ENCODE measurements around the gene ACSS3.

The ACSS3 gene

DNA sequence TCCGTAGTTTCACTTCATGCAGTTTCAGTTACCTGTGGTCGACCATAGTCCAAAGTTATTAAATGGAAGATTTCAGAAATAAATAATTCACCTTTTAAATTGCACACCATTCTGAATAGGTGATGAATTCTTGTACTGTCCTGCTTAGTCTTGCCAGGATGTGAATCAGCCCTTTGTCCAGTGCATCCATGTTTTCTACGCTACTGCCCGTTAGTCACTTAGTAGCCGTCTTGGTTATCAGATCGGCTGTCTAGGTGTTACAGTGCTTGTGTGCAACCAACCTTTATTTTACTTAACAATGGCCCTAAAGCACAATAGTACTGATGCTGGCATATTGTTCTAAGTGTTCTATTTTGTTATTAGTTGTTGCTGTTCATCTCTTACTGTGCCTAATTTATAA lies 146.7 kb downstream of the ACSS3 start:
- DNase-seq (ENCODE audit: low read depth), result no peak

DNA sequence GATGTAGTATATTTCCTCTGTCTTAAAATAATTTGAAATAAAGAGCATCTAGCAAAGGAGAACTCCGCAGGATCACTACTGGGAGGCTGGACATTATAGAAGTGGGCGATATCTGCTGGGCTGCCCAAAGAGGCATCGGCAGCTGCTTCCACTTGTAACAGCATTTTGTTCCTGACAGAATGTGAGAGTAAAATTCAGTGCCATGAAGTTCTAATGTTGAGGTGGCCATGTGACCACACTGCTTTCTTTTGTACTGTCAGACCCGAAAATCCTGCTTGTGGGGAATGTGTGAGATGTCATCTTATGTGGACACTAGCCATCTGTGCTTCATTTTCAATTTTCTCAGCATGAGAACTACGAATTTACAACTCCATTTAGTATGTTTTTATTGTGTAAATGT lies 151.9 kb downstream of the ACSS3 start:
- no peak for DNase-seq (ENCODE audit: low read depth)

DNA sequence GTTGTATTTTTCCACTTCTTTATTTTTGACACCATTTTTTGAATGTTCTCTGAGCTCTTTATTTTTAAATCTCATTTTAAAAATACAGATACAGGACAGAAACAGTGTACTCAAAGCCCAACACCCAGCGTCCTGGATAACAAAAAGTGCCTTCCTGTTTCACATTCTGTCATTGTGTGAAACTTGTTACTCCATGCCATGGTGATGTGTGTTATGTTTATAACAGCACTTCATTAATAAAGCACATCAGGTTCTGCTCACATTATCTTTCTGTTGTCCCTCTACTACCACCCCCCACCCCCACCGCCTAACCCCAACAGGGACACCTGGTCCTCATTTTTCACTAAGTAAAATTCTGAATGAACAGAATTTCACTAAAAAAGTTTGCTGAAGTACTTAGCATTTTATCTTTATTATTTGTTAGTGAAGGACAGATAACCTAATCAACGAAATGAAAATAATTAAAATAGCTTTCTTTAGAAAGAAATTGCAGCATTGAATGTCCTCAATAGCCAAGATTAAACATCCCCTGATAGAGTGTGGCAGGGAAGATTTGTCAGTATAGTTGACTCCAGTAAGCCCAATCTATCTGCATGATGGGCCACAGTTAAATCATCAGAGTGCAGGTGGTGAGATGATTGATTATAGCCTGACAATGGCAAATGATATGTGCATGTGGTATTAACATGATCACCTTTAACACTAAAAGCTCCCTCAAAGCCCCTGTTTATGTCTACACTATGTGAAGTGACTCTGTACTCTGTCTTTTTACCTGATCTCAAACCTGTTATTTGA lies 153.9 kb downstream of the ACSS3 start:
- no peak for DNase-seq (ENCODE audit: low read depth)

DNA sequence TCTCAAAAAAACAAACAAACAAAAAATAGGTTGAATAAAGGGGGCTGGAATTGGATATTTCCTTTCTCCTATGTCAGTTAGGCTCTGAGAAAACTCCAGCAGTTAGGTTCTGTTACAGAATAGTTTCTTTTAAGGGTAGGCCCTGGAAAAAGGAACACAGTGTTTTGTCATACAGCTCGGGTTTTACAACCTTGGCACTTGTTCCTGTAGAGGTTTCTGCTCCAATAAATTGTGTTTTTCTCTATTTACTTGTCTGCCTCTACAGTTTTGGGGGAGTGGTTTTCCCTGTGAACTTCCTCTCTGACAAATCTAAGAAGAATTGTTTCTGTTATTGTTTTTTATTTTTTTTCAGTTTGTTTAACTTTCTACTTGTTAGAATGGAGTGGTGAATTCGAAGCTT lies 167.6 kb downstream of the ACSS3 start:
- no peak for DNase-seq (ENCODE audit: low read depth)

GRCh38 chr12:81245907-81246570 lies 168.2 kb downstream of the ACSS3 start:
- no peak for DNase-seq (ENCODE audit: low read depth)

- DNase-seq (ENCODE audit: low read depth), result no peak
Observed at GRCh38 chr12:81249976-81250375, 172.1 kb downstream of the ACSS3 start.

- DNase-seq (ENCODE audit: low read depth), result no peak
Observed at GRCh38 chr12:81252228-81252627, 174.3 kb downstream of the ACSS3 start.

DNA sequence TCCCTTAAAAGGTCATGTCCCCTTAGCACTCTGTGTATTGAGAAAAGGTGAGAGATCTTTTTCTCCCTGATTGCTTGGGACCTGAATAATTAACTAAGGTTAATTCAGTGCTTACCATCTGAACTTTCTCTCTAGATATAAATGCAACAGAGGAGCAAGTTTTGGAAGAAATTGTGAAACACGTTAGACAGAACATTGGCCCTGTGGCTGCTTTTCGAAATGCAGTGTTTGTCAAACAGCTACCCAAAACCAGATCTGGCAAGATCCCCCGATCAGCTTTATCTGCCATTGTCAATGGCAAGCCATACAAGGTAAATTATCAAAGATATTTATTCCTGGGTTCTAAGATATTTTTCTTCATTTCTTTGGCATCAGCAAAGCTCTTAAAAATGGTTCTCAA lies 175.5 kb downstream of the ACSS3 start:
- no peak for DNase-seq (ENCODE audit: low read depth)

GRCh38 chr12:81255456-81255855 lies 177.6 kb downstream of the ACSS3 start:
- DNase-seq (ENCODE audit: low read depth), result no peak

GRCh38 chr12:81255947-81256346 lies 178.1 kb downstream of the ACSS3 start:
- DNase-seq (ENCODE audit: low read depth), result no peak

DNA sequence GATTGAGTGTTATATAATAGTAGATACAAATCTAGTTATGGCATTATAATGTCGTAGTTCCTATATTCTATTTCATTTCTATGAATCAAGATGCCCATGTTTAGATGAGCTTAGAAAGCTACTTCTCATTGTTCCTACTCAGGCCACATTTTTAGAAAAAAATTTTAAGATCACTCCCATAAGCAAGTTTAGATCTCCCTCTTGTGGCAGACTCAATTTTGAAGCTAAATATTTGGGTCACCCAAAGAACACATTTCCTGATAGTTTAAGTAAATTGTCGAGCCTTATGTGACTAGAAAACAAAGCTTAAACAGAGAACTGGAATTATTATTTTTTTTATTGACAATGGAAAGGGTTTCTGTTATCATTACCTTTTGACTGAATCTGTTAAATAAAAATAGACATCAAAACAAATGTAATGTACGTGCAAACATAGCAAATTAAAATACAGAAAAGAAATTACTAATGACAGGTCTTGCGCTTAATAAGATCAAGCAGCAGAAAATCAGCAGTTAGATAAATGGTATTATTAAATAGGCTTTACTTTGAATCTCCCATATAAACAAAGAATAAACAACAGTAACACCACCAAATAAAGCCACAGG lies 180.2 kb downstream of the ACSS3 start:
- DNase-seq (ENCODE audit: low read depth), result no peak

- no peak for DNase-seq (ENCODE audit: low read depth)
Observed at GRCh38 chr12:81259360-81259759, 181.5 kb downstream of the ACSS3 start.

DNA sequence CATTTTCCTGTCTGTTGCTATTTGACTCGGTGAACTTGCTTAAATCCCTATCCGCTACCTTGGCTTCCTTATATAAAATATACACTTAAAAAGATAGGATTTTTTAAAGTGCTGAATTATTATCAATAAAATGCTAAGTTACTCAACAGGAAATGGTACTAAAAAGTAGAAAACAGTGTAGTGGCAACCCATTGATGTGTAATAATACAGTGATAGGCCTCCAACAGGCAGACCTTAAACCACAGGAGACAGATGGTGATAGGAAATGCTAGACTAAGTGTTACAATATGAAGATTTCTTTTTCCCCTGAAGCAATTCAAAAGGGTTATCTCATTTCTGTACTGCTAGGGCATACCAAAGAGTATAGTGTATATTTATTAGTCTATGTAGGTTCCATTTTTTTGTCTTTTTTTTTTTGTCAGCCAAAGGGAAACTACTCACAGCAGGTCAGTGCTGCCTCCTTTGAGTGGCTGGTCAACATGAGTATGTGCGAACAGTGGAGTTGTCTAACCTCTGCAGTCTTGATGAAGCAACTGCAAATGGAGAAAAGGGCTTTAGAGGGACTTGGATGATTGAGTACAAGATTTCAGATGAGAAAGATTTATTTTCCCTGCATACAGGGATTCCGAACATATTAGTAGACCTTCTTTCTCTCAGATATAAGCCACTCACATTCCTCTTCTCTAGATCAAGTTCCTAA lies 183.8 kb downstream of the ACSS3 start:
- no peak for DNase-seq (ENCODE audit: low read depth)

DNA sequence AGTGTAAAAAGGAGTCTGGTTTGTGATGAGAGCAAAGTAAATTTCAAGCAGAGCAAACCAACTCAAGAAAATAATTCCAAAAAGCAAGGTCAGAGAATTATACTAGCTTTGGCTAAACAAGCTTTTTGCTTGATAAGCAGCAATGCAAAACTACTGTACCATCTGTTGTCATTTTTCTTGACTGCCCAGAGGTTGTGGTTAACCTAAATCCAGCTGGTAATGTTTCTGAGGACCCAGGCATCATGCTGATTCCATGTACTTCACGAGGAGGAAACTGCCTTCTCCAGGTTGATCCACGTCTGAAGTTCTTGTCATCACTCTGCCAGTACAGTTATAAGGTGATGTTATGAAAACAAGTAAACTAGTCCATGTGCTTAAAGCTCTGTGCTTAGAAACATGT lies 185.2 kb downstream of the ACSS3 start:
- DNase-seq (ENCODE audit: low read depth), result no peak

- no peak for DNase-seq (ENCODE audit: low read depth)
Observed at GRCh38 chr12:81270385-81270784, 192.5 kb downstream of the ACSS3 start.

GRCh38 chr12:81274637-81275529 lies 197.0 kb downstream of the ACSS3 start:
- no peak for DNase-seq (ENCODE audit: low read depth)

DNA sequence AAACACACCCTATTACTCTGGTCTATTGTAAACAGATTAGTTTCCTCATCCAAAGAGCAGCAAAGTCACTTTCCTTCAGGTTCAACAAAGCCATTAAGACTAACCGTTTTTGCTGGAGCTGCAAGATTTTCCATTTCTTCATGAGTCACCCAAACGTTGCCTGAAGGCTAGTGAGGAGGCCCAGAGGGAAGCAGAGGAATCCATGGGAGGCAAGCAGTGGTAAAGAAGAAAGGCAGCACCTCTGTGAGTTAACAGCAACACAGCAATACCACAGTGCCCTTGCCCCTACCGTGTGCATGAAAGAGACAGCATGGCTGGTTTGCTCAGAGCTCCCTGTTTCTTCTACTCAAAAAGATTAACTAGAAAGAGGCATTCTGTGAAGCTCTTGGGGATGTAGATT lies 206.3 kb downstream of the ACSS3 start:
- DNase-seq (ENCODE audit: low read depth), result no peak

- no peak for DNase-seq (ENCODE audit: low read depth)
Observed at GRCh38 chr12:81288651-81289050, 210.8 kb downstream of the ACSS3 start.

DNA sequence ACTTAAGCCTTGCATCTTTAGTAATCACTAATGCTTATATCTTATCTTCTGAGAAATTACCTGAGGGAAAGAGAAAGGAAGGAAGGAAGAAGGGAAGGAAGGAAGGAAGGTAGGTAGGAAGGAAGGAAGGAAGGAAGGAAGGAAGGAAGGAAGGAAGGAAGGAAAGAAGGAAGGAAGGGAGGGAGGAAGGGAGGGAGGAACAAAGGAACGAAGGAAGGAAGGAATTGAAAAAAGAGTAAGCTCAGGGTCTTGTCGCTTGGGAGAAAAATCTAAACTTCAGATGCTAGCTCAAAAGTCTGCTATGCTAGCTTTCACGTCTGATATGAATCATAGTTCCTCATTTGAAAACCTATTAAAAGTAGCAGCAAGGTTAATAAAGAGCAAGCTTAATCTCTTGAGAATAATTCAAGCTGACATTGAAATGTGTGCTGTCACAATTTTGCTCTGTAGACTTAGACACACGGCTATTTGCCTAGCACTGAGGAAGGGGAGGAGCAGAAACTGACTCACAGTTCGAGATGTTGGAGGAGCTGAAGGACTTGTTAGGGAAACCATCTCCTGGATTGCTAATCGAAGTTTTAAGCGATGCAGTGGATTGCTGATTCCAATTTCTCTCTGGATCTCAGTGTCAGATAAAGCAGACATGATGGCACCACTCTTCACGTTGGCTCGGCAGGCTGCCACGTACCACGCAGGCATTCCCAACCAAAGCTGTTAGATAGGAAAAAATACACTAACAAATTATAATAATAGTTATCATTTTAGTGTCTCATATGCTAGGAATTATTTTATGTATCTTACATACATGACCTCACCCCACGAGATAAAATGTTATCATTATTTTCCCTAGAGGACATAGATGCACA lies 216.7 kb downstream of the ACSS3 start:
- DNase-seq (ENCODE audit: low read depth), result no peak

DNA sequence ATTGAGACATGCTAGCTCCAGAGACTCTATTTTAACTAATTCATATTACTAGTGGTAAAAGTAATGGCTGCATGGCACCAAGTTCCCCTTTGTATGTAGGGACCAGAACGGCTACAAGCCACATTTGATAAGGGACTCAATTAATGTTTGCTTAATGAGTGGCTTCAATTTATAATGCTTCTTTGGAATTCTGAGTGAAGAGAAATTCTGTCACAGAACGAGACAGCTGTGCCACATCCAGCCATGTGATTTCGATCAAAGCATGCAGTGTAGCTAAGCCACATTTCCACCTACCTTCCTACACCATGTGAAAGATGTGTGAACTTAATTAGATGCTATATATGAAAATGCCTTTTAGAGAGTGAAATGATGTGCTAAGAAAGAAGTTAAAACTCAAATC lies 217.4 kb downstream of the ACSS3 start:
- DNase-seq (ENCODE audit: low read depth), result no peak

Measured in stimulated activated CD8-positive, alpha-beta memory T cell treated with anti-CD3 and anti-CD28 coated beads, Interleukin-12 subunit alpha, Interleukin-12 subunit beta, amount 100 ng/mL, for 4 hours (primary cell).